Sigmoid colon (tissue), 7 donors: Measurements from ENCODE around the gene RTN4RL2. TPM values are rescaled to one million over a fixed set of nuclear protein-coding genes. Genes with fewer than 3 reads are reported as not detected.

Source experiments
- DNase-seq: peaks from one replicate; pipeline ENCODE4 v3.0.0-alpha.2; 2019
- H3K27ac ChIP-seq, 4 donors: fragments of 200-600 bp; sonication (generic); one replicate each; pipeline ENCODE4 v1.5.1; 2016 to 2019; ENCODE audit warnings: mild to moderate bottlenecking in 1 of 4
- H3K27me3 ChIP-seq, 3 donors: fragments of 200-600 bp; sonication (generic); one replicate each; pipeline ENCODE4 v1.5.1; 2019; ENCODE audit warnings: mild to moderate bottlenecking in 1 of 3
- H3K36me3 ChIP-seq, 4 donors: fragments of 200-600 bp; sonication (generic); one replicate each; pipeline ENCODE4 v1.5.1; 2016 to 2019
- H3K4me1 ChIP-seq, 4 donors: fragments of 200-600 bp; sonication (generic); one replicate each; pipeline ENCODE4 v1.5.1; 2017 to 2019
- H3K4me3 ChIP-seq, 4 donors: fragments of 200-600 bp; sonication (generic); one replicate each; pipeline ENCODE4 v1.5.1; 2017 to 2019; ENCODE audit warnings: mild to moderate bottlenecking in 2 of 4, moderate library complexity in 1 of 4
- H3K9me3 ChIP-seq, 4 donors: fragments of 200-600 bp in 3 of 4; sonication (generic) in 3 of 4; one replicate each; pipeline versions ENCODE4 v1.5.1 to v1.6.1; 2013 to 2019
- EP300 ChIP-seq, 4 donors: sonication (generic); formaldehyde crosslinking; IDR thresholded peaks; one replicate each; pipeline ENCODE4 v1.6.1; 2017; ENCODE audit warnings: antibody characterized with exemption in 4 of 4
- POLR2A ChIP-seq, 2 donors: fragments of 450-650 bp; IDR thresholded peaks; one replicate each; pipeline ENCODE4 v1.6.1; 2016; ENCODE audit warnings: antibody characterized with exemption in 2 of 2, mild to moderate bottlenecking in 2 of 2, moderate library complexity in 2 of 2
- POLR2AphosphoS5 ChIP-seq, 4 donors: sonication (generic); formaldehyde crosslinking; IDR thresholded peaks; one replicate each; pipeline ENCODE4 v1.6.1; 2017; ENCODE audit warnings: antibody characterized with exemption in 4 of 4
- WGBS, 2 donors: extraction: QIAGEN DNeasy Blood & Tissue Kit; methylation state at CpG; one replicate each; pipeline ENCODE4 v1.1.7; 2013; 5-methylcytosine and 5-hydroxymethylcytosine counted together
- intact Hi-C: fragments of 100-400 bp; cut with DNase I; formaldehyde crosslinking; loops from one replicate; pipeline ENCODE4 v1.15.1; 2023
- polyA plus RNA-seq, 3 donors: library from polyadenylated mRNA; stranded (reverse); fragments of 200-250 nt; gene quantifications; one replicate each; pipeline ENCODE4 v1.2.3, GENCODE V29; 2013
- total RNA-seq, 4 donors: library from RNA; depleted of rRNA; stranded (reverse); fragments of >200 nt; gene quantifications; one replicate each; pipeline ENCODE4 v1.1.0, GENCODE V29; 2016
- TF ChIP-seq, protein P1 (sequence below), 4 experiments: fragments of 450-650 bp in 3 of 4; fragments of 200-600 bp in 1 of 4; IDR thresholded peaks; one replicate each; pipeline ENCODE4 v1.5.1; 2016 to 2019; ENCODE audit warnings: antibody characterized with exemption in 4 of 4, mild to moderate bottlenecking in 3 of 4, moderate library complexity in 2 of 4
- donor health status: healthy with polysubstance abuse.
- donor health status: Bipolar disorder and iron deficiency.
- donor health status: healthy.

RTN4RL2 gene
- total and polyA plus RNA-seq, 7 donors, result 0.41 to 0.66 (median 0.61) TPM; not detected in 3

DNA sequence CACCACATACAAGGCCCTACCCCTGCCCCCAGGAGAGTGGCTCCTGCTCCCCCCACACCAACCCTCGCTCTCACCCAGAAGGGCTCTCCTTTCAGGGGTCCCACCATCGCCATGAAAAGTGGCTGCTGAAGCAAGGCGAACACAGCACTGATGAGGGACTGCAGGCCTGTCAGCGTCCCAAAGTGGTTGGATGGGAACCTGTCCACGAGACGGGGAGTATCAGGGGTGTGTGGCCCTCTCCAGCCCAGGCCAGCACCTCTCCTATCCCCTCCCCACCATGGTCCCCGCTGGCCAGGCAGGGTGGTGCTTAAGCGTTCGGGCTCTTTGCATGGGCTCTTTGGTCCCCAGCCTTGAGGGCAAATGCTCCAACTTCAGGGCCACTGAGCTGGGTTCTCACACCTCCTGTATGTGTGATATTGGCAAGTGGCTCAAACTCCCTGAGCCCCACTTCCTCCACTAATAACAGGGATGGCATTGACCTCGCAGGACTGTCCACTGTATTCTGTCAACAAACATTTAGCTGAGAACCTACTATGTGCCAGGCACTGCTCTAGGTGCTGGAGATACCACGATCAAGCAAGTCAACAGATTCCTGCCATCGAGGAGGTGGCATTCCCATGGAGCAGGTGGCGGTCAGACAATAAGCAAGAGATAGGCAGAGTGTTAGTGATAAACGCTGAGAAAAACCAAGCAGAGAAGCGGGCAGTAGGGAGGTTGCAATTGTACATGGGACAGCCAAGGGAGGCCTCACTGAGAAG is 26.9 kb downstream of the RTN4RL2 start:
- DNase-seq, result no peak
- WGBS, 2 donors, result 95 to 96% methylated on average over 15 of the region's 15 CpGs
- no peak overlapping the region for H3K4me3 ChIP-seq
- H3K36me3 ChIP-seq, result peaks cover 38 to 83% (median 45%) of the 10 kb centered on the region in 4 donors
- intact Hi-C loops, result no loop called here
- TF ChIP-seq, protein P1, sequence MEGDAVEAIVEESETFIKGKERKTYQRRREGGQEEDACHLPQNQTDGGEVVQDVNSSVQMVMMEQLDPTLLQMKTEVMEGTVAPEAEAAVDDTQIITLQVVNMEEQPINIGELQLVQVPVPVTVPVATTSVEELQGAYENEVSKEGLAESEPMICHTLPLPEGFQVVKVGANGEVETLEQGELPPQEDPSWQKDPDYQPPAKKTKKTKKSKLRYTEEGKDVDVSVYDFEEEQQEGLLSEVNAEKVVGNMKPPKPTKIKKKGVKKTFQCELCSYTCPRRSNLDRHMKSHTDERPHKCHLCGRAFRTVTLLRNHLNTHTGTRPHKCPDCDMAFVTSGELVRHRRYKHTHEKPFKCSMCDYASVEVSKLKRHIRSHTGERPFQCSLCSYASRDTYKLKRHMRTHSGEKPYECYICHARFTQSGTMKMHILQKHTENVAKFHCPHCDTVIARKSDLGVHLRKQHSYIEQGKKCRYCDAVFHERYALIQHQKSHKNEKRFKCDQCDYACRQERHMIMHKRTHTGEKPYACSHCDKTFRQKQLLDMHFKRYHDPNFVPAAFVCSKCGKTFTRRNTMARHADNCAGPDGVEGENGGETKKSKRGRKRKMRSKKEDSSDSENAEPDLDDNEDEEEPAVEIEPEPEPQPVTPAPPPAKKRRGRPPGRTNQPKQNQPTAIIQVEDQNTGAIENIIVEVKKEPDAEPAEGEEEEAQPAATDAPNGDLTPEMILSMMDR (IDR thresholded peaks at IDR 0.05), result no peak
- TF ChIP-seq EP300 (IDR thresholded peaks at IDR 0.05) (no peak), POLR2AphosphoS5 (IDR thresholded peaks at IDR 0.05) (no peak)
- H3K4me1 ChIP-seq, result peaks cover 0 to 14% (median 11%) of the 10 kb centered on the region in 4 donors
- H3K9me3 ChIP-seq, result no peaks in the 10 kb centered on the region
- peaks cover 14 to 36% (median 25%) of the 10 kb centered on the region in 3 donors for H3K27me3 ChIP-seq
- H3K27ac ChIP-seq, result no peak overlapping the region

DNA sequence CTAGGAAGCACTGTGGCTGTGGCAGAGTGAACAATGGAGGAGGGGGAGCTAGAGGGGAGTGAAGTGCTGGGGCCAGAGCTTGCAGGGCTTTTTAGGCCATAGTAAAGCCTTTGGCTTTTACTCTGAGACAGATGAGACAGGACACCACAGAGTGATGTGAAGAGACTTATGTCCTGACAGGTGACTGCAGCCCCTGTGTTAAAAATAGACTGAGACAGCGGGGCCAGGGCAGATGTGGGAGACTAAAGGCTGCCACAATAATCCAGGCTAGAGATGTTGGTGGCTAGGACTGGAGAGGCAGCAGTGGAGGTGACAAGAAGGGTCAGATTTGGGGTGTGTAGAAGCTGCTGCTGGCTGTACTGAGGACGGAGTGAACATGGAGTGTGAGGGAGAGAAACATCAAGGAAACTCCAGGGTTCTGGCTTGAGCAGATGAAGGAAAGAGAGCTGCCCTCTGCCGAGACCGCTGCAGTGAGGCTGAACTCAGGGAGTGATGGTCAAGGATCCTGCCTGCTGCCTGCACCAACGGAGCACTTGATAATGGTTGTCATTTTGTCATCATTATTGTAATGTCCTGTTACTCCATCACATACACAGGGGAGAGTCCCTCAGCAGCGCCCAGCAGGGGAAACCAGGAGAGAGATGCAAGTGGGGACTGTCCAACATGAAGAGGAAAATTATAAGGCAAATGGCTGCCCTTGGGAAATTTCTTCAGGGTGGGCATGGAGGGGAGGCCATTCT is 27.8 kb downstream of the RTN4RL2 start:
- peaks cover 0 to 5% (median 2%) of the 10 kb centered on the region in 4 donors for H3K4me1 ChIP-seq
- 90 to 93% methylated on average over 6 of the region's 6 CpGs for WGBS, 2 donors
- no peaks in the 10 kb centered on the region for H3K9me3 ChIP-seq
- no peak overlapping the region for H3K27ac ChIP-seq
- intact Hi-C loops, result no loop called here
- peaks cover 5 to 27% (median 16%) of the 10 kb centered on the region in 3 donors for H3K27me3 ChIP-seq
- TF ChIP-seq POLR2A (IDR thresholded peaks at IDR 0.05), result no peak
- no peak for TF ChIP-seq POLR2AphosphoS5 (IDR thresholded peaks at IDR 0.05)
- TF ChIP-seq EP300 (IDR thresholded peaks at IDR 0.05), result no peak
- TF ChIP-seq, protein P1 (IDR thresholded peaks at IDR 0.05), result no peak
- H3K4me3 ChIP-seq, result no peak overlapping the region
- peaks cover 38 to 83% (median 45%) of the 10 kb centered on the region in 4 donors for H3K36me3 ChIP-seq
- no peak for DNase-seq

DNA sequence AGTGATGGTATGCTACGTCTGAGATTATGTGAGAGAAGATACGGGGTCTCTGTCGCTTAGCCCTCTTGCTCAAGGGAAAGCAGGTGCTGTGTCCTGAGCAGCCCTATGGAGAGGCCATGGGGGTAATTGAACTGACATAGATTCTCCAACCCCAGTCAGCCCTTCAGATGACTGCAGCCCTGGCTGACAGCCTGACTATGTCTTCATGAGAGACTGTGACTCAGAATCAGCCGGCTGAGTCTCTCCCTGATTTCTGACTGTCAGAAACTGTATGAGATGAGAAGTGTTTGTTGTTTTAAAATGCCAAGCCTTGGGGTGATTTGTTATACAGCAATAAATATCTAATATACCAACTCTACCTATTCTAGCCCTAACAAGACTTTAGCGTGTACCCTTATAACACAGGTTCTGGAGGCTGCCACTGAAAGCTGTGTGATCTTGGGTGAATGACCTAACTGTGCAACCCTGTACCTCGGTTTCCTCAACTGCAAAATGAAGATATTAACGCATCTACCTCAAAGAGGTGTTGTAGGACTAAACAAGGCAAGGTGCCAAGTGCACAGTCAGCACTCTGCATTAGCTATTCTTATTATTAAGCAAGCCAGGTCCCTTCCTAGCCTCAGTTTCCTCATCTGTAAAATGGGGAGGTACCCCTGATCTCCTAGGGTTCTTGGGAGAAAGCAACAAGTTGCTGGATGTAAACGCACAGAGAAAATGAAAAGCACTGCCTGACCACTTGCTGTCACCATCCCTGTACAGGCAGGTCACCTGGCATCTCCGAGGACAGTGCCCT is 30.3 kb downstream of the RTN4RL2 start:
- TF ChIP-seq POLR2A (IDR thresholded peaks at IDR 0.05) (no peak), EP300 (IDR thresholded peaks at IDR 0.05) (no peak), POLR2AphosphoS5 (IDR thresholded peaks at IDR 0.05) (no peak)
- TF ChIP-seq, protein P1 (IDR thresholded peaks at IDR 0.05), result no peak
- no peak overlapping the region for H3K27ac ChIP-seq
- H3K36me3 ChIP-seq, result peaks cover 22 to 73% (median 35%) of the 10 kb centered on the region in 4 donors
- intact Hi-C loops, result no loop called here
- H3K4me1 ChIP-seq, result peaks cover 0 to 2% (median 0%) of the 10 kb centered on the region in 4 donors
- no peak overlapping the region for H3K4me3 ChIP-seq
- 94 to 95% methylated on average over 9 of the region's 9 CpGs for WGBS, 2 donors
- no peak for DNase-seq
- no peaks in the 10 kb centered on the region for H3K9me3 ChIP-seq
- peaks cover 0 to 7% (median 0%) of the 10 kb centered on the region in 3 donors for H3K27me3 ChIP-seq

DNA sequence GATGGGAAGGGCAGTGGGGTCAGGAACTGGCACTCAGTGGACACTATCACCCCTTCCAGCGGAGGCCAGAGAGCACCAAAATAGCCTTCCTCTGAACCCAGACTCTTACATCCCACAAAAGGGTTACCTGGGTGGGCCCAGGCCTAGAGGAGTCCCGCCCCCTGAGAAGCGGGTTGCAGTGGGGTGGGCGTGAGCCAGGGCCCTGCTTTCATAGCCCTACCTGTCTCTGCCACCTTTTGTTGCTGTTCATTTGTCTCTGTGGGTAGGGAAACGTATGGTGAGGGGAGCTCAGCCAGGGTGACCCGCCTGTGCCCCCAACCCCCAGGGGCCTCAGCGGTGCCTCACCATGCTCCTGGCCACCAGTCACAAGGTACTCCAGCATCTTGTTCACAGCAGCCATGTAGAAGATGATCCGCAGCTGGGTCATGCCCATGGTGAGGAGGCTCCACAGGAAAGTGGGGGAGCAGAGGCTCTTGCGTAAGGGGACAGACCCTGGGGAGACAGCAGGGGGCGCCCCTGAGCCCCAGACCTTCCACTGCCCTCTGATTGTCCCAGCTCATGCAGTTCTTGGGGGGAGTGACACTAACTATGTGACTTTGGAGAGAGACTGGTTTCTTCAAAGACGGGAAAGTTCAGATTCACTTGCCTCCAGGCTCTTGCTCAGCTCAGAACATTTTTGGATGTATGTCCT is 31.2 kb downstream of the RTN4RL2 start:
- Histone ChIP-seq H3K4me1 (peaks cover 0 to 2% (median 0%) of the 10 kb centered on the region in 4 donors), H3K4me3 (no peak overlapping the region), H3K9me3 (no peaks in the 10 kb centered on the region), H3K27ac (no peak overlapping the region), H3K27me3 (peaks cover 0 to 7% (median 0%) of the 10 kb centered on the region in 3 donors), H3K36me3 (peaks cover 19 to 73% (median 32%) of the 10 kb centered on the region in 4 donors)
- no peak for DNase-seq
- WGBS, 2 donors, result 86 to 91% methylated on average over 11 of the region's 11 CpGs
- intact Hi-C loops, result no loop called here
- TF ChIP-seq, protein P1 (IDR thresholded peaks at IDR 0.05), result peak; percentile 12 to 53 (median 42)
- TF ChIP-seq EP300 (IDR thresholded peaks at IDR 0.05), result no peak
- TF ChIP-seq POLR2A (IDR thresholded peaks at IDR 0.05), result no peak
- TF ChIP-seq POLR2AphosphoS5 (IDR thresholded peaks at IDR 0.05), result no peak
